EL (cell line): ENCODE data around the gene CDK14.
"Not testable (repeated sequence)": the region's sequence is repeated elsewhere in the genome, so short reads cannot be mapped to it uniquely, and the experiment has no call there.

Experiments
- DNase-seq: peaks from one replicate; pipeline ENCODE4 v3.0.0-alpha.2; 2016

The CDK14 gene

DNA sequence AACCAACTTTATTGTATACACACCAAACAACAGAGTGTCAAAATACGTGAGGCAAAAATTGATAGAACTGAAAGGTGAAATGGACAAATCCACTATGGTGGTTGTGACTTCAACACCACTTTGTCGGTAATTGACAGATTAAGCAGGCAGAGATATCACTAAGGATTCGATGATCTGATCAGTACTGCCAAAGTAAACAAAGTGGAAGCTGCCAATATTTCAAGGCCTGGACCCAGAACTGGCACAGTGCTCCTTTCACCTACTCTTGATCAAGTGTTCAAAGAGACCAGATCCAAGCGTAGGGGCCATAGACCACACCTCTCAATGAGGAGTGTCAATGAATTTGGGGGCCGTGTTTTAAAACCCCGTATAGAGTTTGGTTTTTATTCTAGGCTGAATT is 167.0 kb downstream of the CDK14 start:
- DNase-seq: no peak

DNA sequence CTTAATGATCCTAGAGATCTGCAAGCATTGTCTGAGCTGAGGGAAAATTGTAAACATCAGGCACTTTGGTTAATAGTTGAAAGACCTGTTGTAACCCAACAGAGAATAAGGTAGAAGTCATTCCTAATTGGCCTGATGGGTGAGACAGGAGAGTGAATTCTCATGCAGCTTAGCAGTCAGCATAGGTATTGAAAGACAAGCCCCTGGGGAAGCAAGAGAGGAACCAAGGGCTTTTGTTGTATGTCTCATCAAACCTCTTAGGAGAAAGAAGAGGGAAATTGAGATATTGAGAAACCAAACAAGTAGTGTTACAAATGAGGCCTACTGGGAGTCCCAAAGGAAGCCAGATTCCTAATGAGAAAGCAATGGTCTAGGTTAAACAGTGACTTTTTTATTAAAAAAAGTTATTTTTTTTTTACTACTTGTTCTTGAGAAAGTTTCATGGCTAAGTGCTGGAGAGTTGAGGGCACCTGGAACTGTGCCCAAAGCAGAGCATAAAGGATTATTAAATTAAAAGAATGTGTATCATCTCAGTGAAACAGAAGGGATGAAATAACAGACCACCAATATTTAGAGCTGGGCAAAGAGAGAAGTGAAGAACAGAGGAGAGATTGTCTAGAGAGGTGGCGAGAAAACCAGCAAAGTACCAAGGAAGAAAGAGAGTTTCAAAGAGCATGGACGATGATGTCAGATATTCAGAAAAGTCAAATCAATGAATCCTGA is 168.9 kb downstream of the CDK14 start:
- DNase-seq: no peak

DNA sequence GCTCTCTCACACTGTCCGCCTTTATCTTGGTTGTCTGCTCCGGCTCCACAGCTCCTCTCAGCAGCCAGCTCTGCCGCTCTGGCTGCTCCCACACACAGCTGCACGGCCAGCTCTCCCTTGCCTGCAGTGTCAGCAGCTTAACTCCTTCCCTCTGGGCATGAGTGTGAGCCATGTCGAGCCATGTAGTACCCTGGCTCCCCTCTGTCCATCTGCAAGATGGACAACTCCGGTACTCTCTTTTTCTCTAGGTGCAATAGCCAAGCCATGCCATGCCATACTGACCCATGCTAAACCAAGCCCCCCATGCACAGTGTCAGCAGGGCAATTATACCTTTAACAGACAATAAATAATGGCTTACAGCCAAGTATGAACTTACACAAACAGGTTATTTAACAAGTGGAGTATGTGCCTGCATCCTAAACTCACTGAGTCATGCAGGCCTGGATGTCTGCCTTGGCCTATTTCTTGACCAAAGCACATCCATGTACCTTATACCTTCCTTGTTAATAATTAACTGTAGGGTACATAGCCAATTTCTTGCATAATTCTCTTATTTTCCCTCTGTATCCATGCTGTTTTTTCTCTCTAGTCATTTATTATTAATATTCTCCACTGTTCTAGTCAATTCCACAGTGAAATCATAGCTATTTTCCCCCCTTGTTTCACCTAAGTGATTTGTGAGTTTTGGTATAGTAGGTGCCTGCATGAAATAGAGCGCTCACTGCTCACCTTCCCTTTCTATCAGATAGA is 170.9 kb downstream of the CDK14 start:
- peak; percentile 44 for DNase-seq

DNA sequence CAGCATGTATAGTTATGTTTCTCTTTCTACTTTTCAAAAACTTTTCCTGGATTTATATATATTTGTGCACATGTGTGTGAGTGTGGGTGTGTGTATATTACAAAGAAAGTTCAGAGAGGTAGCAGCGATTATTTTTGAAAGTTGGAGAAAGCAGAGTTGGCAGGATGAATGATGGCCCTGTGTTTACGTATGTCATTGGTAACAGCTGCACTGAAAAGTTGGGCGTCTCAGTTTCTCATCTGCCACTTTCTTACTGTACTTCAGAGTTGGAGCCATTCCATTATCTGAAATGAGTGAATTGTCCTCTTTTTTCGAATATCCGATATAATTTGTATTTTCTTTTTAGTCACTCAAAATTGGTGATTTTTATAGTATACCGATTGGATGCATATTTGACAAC is 172.2 kb downstream of the CDK14 start:
- DNase-seq: no peak

DNA sequence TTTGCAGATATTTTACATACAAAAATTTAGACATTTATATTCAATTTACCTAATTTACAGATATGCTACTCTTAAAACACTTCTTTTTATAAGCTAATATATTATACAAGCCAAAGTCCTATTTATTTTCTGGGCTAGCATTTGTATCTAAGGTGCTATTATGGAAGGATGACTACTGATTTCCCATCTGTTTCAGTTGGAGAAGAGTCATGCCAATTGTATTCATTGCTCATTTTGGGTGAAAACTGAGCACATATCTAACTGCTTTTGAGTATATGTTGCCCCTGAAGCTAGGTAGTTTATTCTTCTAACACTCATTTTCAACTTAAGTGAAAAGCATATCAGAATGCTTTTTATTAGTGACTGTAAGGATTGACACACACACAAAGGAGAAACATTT is 172.9 kb downstream of the CDK14 start:
- DNase-seq: no peak

DNA sequence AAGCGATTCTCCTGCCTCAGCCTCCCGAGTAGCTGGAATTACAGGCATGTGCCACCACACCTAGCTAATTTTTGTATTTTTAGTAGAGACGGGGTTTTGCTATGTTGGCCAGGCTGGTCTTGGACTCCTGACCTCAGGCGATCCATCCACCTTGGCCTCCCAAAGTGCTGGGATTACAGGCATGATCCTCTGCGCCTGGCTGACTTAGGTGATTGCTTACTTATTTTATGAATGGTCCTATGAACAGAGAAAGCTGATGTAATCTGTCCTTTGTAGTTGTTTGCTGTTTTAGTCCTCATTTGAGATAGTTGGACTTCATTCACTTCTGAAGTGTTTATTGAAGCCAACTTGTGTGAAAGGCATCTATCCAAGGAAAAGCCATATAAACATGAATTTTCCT is 173.4 kb downstream of the CDK14 start:
- DNase-seq: not testable (repeated sequence)

DNA sequence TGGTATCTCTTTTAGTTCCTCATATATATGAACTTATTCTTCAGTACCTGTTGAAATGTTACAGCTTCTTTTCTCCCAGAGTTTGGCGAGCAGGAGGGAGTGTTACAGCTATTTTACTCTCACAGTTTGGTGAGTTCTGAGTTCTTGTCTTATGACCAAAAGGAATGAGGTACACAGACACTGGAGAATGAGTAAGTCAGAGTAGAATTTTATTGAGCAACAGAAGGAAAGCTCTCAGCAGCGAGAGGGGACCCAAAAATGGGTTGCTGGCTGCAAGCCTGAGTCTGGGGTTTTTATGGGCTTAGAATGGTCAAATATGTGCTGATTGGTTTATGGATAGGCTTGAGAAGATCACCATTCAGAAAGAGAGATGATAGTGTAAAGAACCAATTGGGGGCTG is 175.2 kb downstream of the CDK14 start:
- peak; percentile 14 for DNase-seq

DNA sequence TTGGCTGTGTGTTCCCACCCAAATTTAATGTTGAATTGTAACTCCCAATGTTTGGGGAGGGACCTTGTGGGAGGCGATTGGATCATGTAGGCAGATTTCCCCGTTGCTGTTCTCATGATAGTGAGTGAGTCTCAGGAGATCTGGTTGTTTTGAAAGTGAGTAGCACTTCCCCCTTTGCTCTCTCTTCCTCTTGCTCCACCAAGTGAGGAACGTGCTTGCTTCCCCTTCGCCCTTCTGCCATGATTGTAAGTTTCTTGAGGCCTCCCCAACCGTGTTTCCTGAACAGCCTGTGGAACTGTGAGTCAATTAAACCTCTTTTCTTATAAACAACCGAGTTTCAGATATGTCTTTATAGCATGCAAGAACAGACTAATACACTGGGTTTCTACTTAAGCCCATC is 176.3 kb downstream of the CDK14 start:
- no peak for DNase-seq

DNA sequence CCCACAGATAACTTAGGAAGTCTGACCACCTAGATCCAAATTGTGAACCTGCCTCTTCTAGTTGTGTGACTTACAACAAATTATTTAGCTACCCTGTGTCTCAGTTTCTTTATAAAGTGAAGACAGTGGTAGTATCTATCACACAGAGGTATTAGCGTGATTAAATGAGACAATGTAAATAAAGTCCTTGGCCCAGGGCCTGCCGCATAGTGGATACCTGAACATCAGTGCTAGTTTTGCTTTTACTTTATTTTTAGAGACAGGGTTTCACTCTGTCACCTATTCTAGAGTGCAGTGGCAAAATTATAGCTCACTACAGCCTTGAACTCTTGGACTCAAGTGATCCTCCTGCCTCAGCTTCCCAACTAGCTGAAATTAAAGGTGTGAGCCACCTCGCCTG is 177.1 kb downstream of the CDK14 start:
- DNase-seq: no peak

DNA sequence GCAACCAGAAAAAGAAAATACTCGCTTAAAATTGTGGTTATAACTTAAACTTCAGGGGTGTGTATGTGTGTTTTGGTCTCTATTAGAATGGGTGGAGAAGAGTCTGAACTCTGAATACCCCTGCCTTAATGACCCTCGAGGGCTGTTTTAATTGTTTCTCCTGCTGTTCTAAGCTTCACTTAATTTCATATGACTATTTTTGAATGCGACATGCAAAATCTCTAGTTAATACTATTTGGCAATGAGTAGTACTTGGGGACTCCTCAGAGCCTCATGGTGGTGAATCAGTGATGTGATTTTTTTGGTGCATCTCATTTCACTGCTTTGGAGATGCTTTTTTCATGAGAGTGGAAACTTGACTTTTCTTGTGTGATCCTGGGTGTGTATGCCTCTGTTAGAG is 178.6 kb downstream of the CDK14 start:
- DNase-seq: no peak

DNA sequence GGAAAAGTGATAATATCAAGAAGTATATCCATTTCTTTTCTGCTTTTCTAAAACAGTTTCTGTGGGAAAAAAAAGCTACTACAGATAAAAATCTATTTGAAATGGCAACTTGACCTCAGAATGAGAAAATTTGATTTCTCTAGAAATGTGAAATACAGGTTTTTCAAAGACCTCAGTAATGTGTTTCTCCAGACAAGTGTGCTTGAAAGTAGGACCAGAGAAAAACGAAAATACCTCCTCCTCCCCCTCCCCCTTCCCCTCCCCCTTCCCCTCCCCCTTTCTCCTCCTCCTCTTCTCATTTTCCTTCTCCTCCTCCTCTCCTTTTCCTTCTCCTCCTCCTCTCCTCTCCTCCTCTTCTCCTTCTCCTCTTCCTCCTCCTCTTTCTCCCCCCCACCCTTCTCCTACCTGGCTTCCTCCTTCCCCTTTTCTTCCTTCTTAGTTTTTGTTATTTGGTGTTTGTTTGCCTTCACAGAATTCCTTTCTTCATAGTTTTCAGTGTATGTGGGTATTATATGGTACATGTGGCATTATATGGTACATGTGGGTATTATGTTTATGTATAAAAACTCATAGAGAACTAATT is 179.4 kb downstream of the CDK14 start:
- no peak for DNase-seq

DNA sequence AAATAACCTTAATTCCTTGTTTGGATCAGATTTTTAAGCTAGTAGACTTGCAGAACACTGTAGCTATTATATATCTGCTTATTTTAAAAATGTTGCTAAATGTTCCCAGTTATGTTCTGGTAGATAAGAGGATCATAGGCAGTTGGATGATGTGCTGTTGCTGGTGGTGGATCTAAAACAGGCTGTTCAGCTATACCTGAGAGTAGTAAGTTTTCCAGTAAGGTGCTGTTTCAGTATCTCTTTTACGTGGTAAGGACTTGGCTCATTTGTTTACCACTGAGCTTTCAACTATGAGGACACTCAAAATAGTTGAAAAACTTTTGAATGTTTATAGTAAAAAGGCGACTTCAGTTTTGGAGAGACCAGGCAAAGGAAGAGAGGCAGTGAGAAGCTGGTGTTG is 180.9 kb downstream of the CDK14 start:
- DNase-seq: no peak

DNA sequence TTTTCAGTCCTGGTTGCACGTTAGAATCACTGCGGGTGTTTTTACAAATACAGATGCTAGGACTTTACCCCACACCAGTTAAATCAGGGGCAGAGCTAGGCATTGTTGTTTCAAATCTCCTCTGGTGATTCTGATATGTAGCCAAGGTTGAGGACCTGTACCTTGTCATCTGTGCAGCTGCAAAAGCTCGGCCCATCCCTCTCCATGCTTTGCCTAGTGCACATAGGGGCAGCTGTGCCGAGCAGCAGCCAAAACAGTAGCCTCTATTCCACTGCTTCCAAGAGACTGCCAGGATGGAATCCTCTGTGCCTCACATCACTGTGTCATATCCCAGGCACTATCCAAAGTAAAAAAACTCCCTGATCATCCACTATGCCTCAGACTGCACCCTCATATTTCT is 181.3 kb downstream of the CDK14 start:
- no peak for DNase-seq

DNA sequence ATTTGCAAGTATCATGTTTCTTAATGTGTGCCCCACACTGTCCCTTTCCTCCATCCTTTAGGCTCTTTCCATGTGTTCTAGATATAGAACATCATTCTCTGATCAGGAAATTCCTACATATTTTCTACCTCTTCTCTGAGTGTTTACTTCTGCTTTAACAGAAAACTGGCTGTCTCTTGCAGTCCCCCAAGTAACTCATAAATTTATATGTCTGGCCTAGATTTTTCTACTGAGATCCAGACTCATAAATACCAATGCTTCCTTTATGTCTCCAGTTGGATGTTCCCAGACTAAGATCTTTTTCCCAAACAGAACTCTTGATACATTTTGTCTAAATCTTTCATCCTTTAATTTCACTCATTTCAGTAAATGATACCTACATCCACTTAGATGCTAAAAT is 181.8 kb downstream of the CDK14 start:
- DNase-seq: no peak

DNA sequence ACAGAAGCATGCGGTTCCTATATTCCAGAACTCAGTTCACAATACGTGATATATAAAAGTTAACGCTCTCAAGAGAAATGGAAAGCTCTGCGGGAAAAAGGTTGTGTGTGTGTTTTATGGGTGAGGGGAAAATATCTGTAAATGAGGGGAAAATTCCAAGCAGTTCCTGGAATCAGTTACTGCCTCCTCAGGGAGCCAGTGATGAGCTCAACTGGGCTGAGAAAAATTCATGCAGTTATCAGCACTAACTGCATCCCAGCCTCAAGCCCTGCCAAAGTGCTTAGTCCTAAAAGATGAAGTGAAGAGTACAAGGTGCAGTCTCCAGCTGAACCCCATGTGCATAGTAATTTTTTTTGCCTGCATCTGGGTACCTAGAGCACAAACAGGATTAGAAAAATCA is 191.9 kb downstream of the CDK14 start:
- no peak for DNase-seq

DNA sequence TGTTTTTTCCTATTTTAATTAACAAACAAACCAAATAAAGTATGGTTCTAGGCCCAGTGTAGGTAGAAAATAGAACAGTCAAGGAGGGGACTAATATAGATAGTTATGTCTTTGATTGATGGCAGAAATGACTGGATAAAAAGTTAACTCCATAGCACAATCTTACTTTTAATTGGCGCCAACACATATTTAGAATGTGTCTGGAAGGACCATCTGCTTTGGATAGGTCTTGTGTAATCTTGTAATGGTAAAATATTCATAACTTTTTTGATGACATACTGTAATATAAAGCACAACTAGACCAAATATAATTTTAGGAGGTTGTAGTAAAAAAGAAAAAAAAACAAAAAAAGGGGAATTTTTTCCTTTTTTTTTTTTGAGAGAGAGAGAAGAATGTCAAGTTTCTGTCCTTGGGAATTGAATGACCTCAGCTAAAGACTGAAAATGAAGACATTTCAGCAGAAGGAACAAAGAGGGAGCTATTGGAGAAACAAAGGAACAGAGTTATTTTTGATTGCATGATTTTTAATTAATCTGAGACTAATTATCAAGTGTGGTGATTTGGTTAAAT is 193.7 kb downstream of the CDK14 start:
- DNase-seq: no peak

DNA sequence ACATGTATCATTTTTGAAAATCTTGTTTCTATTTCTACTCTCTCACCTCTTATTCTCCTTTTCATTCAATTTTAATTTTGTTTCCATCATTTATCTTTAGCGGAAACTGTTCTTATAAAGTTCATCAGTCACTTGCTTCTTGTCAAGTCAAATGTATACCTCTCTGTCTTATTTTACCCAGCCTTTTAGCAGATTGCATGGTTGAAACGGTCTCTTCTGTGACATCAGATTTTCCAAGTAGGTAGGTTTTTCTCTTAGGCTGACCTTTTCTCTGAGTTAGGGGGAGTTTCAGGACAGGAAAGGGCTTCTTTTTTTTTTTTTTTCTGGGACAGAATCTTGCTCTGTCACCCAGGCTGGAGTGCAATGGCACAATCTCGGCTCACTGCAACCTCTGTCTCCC is 195.5 kb downstream of the CDK14 start:
- DNase-seq: no peak

DNA sequence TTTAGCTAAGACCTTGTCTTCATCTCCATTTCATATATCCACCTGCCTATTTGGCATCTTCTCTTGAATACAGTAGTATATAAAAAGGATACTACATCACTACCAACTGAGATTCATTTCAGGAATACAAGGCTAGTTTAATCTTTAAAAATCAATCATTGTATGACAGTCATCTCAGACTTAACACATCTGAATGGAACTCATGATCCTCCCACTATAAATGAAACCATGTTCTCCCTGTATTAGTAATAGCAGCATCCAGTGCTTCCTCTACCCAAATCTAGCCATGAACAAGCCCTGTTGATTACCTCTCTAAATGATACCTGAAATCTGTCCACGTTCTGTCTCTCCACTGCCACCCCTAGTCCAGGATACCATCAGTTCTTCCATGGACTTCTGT is 196.2 kb downstream of the CDK14 start:
- DNase-seq: no peak

DNA sequence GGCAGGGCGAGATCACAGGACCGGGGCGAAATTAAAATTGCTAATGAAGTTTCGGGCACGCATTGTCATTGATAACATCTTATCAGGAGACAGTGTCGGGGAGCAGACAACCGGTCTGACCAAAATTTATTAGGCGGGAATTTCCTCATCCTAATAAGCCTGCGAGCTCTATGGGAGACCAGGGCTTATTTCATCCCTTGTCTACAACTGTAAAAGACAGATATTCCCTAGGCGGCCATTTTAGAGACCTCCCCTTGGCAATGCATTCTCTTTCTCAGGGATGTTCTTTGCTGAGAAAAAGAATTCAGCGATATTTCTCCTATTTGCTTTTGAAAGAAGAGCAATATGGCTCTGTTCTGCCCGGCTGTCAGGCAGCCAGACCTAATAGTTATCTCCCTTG is 198.1 kb downstream of the CDK14 start:
- DNase-seq: not testable (repeated sequence)

DNA sequence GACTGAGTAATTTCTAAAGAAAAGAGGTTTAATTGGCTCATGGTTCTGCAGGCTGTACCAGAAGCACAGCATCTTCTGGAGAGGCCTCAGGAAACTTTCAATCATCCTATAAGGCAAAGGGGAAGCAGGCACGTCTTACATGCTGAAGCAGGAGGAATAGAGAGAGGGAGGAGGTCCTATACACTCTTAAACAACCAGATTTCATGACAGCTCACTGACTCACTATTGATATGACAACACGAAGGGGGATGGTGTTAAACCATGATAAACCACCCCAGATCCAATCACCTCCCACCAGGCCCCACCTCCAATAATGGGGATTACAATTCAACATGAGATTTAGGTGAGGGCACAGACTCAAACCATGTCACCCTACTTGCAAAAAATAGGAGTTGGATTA is 201.5 kb downstream of the CDK14 start:
- DNase-seq: no peak

DNA sequence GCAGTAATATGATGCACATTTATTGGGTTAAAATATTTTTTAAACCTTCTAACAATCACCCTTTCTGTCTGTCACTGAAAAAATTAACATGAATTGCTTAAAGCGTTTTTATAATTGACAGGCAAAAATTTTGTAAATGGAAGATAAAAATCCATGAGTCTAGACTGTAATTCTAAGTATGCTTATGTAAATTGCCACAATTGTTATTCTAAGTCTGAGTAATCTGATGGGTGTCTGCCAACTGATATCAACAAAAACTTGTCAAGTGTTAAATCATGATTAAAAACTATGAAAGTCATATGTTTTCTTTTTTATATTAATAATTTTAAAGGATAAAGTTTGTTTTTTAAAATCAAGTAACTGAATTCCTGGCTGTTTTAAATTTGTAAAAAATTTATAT is 208.2 kb downstream of the CDK14 start:
- peak; percentile 48 for DNase-seq

DNA sequence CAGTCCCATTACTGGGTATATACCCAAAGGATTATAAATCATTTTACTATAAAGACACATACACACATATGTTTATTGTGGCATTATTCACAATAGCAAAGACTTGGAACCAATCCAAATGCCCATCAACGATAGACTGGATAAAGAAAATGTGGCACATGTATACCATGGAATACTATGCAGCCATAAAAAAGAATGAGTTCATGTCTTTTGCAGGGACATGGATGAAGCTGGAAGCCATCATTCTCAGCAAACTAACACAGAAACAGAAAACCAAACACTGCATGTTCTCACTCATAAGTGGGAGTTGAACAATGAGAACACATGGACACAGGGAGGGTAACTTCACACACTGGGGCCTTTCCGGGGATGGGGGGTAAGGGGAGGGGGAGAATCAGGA is 219.4 kb downstream of the CDK14 start:
- not testable (repeated sequence) for DNase-seq

DNA sequence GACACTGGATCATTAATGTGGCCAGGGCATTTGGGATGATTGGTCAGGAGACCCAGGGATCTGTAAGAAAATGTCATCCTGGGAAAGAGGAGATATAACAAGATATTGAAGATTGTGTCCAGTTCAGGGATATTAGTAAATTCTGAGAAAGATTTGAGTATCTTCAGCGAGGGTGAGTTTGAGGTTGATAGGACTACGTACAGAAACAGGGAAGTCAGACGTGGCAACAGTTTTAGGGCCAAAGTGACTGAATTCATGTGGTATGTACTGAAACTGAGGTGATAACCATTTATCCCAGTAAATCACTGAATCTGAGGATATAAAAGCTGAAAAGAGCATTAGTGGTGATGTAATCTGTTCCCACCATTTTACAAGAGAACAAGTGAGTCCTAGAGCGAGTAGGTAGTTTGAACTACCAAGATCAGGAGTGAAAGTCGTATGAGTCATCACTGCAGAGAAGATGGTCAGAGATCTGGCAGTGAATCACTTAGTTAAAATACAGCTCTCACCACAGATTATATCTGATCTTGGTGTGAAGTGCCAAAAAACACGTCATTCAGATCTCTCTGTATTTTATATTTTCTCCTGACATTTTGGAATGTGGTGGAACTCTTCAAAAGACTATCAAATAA is 220.5 kb downstream of the CDK14 start:
- DNase-seq: peak; percentile 97

DNA sequence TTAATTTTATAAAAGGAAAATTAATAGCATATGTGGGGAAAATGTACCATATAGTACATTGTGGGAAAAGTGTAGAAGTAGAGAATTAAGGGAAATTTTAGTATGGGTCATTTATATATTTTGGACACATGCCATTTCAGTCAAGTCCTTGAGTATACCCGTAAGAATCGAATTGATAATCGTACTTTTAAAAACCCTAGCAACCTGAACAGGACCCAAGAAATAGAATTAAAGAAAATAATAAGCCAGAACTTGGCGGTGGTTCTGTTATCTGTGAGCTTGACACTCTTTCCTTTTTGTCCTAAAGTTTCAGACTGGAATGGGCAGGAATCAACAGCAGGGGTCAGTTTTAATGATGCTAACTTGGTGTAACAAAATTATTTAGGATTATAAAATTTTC is 221.0 kb downstream of the CDK14 start:
- DNase-seq: no peak
